ENCODE measurements around the gene NLGN1.

DNA sequence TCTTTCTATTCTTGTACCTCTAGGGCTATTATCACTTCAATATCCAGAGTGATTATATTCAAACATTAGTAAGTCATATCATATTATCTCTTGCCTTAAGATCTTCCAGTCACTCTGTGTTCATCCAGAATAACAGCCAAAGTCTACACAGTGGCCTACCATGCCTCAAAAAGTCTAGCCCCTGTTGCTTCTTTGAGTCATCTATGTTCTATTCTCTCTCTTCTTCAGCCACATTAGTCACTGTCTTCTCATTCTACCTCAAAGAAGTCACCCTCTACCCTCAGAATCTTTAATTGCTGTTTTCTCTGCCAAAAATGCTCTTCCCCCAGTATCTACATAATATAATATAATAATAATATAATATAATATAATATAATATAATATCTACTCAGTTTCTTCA lies 356.0 kb downstream of the NLGN1 start:
- TF ChIP-seq, protein P1, sequence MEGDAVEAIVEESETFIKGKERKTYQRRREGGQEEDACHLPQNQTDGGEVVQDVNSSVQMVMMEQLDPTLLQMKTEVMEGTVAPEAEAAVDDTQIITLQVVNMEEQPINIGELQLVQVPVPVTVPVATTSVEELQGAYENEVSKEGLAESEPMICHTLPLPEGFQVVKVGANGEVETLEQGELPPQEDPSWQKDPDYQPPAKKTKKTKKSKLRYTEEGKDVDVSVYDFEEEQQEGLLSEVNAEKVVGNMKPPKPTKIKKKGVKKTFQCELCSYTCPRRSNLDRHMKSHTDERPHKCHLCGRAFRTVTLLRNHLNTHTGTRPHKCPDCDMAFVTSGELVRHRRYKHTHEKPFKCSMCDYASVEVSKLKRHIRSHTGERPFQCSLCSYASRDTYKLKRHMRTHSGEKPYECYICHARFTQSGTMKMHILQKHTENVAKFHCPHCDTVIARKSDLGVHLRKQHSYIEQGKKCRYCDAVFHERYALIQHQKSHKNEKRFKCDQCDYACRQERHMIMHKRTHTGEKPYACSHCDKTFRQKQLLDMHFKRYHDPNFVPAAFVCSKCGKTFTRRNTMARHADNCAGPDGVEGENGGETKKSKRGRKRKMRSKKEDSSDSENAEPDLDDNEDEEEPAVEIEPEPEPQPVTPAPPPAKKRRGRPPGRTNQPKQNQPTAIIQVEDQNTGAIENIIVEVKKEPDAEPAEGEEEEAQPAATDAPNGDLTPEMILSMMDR (IDR thresholded peaks at IDR 0.05): no peak
- no peak for TF ChIP-seq POLR2A (IDR thresholded peaks at IDR 0.05)

Data from lower leg skin (tissue), 3 donors.